GM23338 (cell line): Measurements from ENCODE around the gene TRIO.

ENCODE experiments used
- CREB1 ChIP-seq: fragments of 250-450 bp; sonication (Bioruptor Pico); IDR thresholded peaks from 2 replicates; pipeline ENCODE4 v1.5.0; 2020; ENCODE audit warnings: low read depth, mild to moderate bottlenecking, moderate library complexity
- CTCF ChIP-seq, 2 experiments: fragments of 200-600 bp in 1 of 2; sonication (generic) in 1 of 2; conservative IDR thresholded peaks; 2 replicates each; pipeline versions ENCODE4 v1.5.1 to v1.6.1; 2016 to 2017; ENCODE audit warnings: antibody characterized with exemption in 2 of 2, low read depth in 2 of 2, mild to moderate bottlenecking in 2 of 2, moderate library complexity in 1 of 2
- EZH2 ChIP-seq: fragments of 200-600 bp; sonication (generic); IDR thresholded peaks from one replicate; pipeline ENCODE4 v1.8.0; 2017; ENCODE audit warnings: antibody characterized with exemption, mild to moderate bottlenecking, low read depth; ENCODE audit not compliant: unreplicated experiment
- EZH2phosphoT487 ChIP-seq: fragments of 200-600 bp; sonication (generic); IDR thresholded peaks from one replicate; pipeline ENCODE4 v1.8.1; 2018; ENCODE audit warnings: antibody characterized with exemption; ENCODE audit not compliant: unreplicated experiment
- JUNB ChIP-seq: IDR thresholded peaks from one replicate; pipeline ENCODE4 v1.6.1; 2016; ENCODE audit warnings: antibody characterized with exemption; ENCODE audit not compliant: unreplicated experiment
- POLR2AphosphoS5 ChIP-seq: IDR thresholded peaks from 2 replicates; pipeline ENCODE4 v1.6.1; 2016; ENCODE audit warnings: antibody characterized with exemption, low read depth
- ZNF114 ChIP-seq: fragments of 250-450 bp; sonication (Bioruptor Pico); IDR thresholded peaks from 2 replicates; pipeline ENCODE4 v1.5.0; 2020; ENCODE audit warnings: mild to moderate bottlenecking, moderate library complexity
- ZNF331 ChIP-seq: fragments of 250-450 bp; sonication (Bioruptor Pico); IDR thresholded peaks from 2 replicates; pipeline ENCODE4 v1.5.0; 2020; ENCODE audit warnings: low read depth, mild to moderate bottlenecking, moderate library complexity

GRCh38 chr5:14525397-14525796, 382.3 kb downstream of the TRIO start:
- TF ChIP-seq EZH2phosphoT487 = no peak
- TF ChIP-seq EZH2 = no peak
- no peak for TF ChIP-seq CTCF (conservative IDR thresholded peaks at IDR 0.05; ENCODE audit: low read depth in 2 of 2)
- no peak for TF ChIP-seq POLR2AphosphoS5
- no peak for TF ChIP-seq ZNF114
- TF ChIP-seq CREB1 (CRISPR knock-in tag) = no peak
- TF ChIP-seq ZNF331 (CRISPR knock-in tag) = no peak
- no peak for TF ChIP-seq JUNB
